ENCODE data around the gene ALX4. TPM values are rescaled to one million over a fixed set of nuclear protein-coding genes. Genes with fewer than 3 reads are reported as not detected.

Gene ALX4
- total RNA-seq, 4 donors from 2014 or later: 0.31 TPM; not detected in 3

DNA sequence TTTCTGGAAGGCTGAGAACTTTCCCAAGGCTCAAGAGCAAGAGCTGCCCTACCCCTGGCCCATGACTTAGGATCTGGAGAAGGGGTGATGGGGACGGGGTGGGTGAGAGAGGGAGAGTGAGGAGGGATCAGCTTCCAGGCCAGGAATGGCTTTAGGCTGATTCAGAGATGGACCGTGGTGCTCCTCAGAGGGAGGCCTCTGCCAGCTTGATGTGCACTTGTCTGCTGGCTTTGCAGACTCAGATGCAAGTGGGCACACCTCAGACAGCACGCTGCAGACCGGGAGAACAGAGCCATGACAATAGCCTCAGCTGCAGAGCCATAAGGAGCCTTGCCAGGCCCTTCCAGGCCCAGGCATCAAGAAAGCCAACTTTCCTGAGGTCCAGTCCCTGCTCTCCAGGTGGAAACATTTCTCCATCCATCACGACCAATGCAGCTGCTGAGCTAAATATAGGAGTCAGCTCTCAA is 41.3 kb downstream of the ALX4 start:
- no peak for ATAC-seq
- Histone ChIP-seq H3K9me3 (no peaks in the 10 kb centered on the region), H3K36me3 (no peaks in the 10 kb centered on the region), H3K27me3 (peaks cover 33% of the 10 kb centered on the region), H3K4me3 (no peak overlapping the region), H3K27ac (no peak overlapping the region), H3K4me1 (no peaks in the 10 kb centered on the region)
- TF ChIP-seq EP300 (IDR thresholded peaks at IDR 0.05): no peak
- TF ChIP-seq POLR2A (IDR thresholded peaks at IDR 0.05): no peak
- TF ChIP-seq, protein P1, sequence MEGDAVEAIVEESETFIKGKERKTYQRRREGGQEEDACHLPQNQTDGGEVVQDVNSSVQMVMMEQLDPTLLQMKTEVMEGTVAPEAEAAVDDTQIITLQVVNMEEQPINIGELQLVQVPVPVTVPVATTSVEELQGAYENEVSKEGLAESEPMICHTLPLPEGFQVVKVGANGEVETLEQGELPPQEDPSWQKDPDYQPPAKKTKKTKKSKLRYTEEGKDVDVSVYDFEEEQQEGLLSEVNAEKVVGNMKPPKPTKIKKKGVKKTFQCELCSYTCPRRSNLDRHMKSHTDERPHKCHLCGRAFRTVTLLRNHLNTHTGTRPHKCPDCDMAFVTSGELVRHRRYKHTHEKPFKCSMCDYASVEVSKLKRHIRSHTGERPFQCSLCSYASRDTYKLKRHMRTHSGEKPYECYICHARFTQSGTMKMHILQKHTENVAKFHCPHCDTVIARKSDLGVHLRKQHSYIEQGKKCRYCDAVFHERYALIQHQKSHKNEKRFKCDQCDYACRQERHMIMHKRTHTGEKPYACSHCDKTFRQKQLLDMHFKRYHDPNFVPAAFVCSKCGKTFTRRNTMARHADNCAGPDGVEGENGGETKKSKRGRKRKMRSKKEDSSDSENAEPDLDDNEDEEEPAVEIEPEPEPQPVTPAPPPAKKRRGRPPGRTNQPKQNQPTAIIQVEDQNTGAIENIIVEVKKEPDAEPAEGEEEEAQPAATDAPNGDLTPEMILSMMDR (IDR thresholded peaks at IDR 0.05): no peak
- TF ChIP-seq POLR2AphosphoS5 (IDR thresholded peaks at IDR 0.05): no peak
- 65% methylated on average over 2 of the region's 5 CpGs; no CpG with 5 or more reads in 1 of the 2 donors for WGBS, 2 donors (ENCODE audit: low coverage in 1 of 2)

DNA sequence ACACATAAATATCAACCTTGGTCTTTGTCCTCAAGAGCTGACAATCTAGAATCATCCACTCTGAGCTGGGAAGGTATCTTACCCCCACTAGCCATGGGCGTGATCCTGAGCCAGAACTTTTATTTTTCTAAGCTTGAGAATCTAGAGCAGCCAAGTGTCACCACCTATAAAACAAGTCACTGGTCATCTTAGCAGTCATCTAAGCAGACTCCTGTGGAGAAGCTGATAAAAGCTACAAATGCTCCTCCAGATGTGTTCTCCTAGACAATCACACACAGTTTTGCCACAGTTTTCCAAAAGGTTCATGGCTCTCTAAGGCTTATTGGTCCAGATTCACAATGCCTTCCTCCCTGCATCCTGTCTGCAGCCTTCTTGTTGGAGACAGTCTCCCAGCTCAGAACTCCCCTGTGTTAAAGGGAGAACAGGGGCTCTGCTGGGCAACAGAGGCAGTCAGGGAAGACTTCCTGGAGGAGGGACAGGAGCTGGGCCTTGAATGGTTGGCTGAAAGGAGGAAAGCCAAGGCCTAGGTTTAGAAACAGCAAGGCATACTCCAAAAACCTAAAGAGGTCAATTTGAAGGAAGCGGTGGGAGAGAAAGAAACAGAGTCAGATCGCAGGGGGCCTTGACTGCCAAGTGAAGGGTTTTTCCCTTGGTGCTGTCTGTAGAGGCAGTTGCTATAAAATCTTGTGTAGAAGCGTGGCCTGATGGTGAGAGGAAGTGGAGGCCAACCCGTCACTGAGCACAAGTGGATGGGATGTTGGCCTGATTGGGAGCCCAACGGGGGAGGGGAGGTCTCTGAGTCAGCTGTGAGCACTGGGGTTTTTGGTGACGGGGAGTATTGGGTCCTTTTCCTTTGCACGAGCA is 42.0 kb downstream of the ALX4 start:
- WGBS, 2 donors (ENCODE audit: low coverage in 1 of 2): 84 to 100% methylated on average over 4 to 7 of the region's 8 CpGs
- no peak for ATAC-seq
- Histone ChIP-seq H3K27ac (no peak overlapping the region), H3K9me3 (no peaks in the 10 kb centered on the region), H3K4me3 (no peak overlapping the region), H3K4me1 (no peaks in the 10 kb centered on the region), H3K36me3 (no peaks in the 10 kb centered on the region), H3K27me3 (peaks cover 39% of the 10 kb centered on the region)
- TF ChIP-seq EP300 (IDR thresholded peaks at IDR 0.05): no peak
- no peak for TF ChIP-seq POLR2AphosphoS5 (IDR thresholded peaks at IDR 0.05)
- TF ChIP-seq POLR2A (IDR thresholded peaks at IDR 0.05): no peak
- TF ChIP-seq, protein P1 (IDR thresholded peaks at IDR 0.05): no peak

DNA sequence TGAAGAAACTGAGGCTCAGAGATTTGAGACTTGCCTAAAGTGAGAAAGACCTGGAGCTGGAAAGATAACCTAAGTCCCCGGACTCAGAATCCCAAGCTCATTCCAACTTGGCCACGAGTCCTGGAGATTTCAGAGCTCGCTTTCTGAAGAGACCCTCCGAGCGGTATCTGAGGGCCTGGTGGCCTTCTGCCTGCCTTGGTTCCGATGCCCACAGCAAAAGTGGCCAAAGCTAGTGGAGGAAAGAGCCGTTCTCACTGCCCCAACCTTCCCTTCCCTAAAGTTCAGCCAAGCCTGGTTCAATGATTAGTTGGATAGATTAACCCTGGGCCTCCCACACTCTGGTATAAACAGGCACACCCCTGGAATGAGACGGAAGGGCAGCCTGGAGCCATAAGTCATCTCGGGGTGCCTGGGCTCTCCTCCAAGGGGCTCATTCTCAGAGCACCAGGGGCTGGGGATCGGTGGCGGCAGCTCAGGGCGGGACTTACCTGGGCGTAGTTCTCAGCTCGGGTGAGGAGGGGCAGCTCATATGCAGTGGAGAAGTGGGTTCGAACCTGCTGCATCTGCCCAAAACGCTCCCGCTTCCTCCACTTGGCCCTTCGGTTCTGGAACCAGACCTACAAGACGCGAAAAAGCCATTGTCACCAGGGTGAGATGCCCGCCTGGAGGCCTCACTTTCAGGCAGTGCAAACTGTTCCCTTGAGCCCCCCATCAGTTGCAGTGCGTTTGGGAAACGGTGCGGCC is 42.8 kb downstream of the ALX4 start:
- H3K9me3 ChIP-seq: no peaks in the 10 kb centered on the region
- no peaks in the 10 kb centered on the region for H3K36me3 ChIP-seq
- WGBS, 2 donors (ENCODE audit: low coverage in 1 of 2): 90 to 93% methylated on average over 3 to 6 of the region's 24 CpGs
- no peak for ATAC-seq
- no peaks in the 10 kb centered on the region for H3K4me1 ChIP-seq
- no peak for TF ChIP-seq POLR2AphosphoS5 (IDR thresholded peaks at IDR 0.05)
- TF ChIP-seq EP300 (IDR thresholded peaks at IDR 0.05): no peak
- no peak for TF ChIP-seq POLR2A (IDR thresholded peaks at IDR 0.05)
- TF ChIP-seq, protein P1 (IDR thresholded peaks at IDR 0.05): no peak
- H3K27ac ChIP-seq: no peak overlapping the region
- H3K4me3 ChIP-seq: no peak overlapping the region
- peaks cover 40% of the 10 kb centered on the region for H3K27me3 ChIP-seq

DNA sequence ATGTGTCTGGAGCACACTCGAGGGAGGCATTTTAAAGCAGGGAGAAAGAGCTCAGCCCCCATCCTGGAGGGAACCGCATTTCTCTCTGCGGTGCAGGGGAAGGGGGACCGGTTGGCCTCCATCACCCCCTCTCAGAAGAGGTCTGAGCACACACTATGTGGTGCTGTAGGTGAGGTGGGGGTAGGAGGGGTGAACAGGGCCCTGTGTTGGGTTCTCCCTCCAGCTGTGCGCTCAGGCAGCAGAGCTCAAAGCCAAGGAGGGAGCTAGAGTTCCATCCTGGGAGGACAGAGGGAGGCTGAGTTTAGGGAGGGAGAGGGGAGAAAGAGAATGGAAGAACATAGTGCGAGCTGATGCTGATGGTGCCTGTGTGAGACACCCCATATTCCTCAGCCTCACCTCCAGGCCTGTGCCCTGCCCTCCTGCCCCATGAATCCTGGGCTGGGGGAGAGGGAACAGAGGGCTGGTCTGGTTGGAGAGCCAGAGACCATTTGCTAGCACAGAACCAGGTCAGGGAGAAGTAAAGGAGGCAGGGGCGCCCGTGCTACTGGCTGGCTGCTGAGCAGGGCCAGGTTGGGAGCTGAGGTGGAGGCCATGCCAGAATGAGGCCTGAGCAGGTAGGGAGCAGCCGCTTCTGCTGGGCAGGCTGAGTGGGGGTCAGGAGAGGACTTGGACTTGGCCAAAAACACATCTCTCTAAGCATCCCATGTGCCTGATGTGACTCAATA is 43.7 kb downstream of the ALX4 start:
- no peaks in the 10 kb centered on the region for H3K4me1 ChIP-seq
- peaks cover 45% of the 10 kb centered on the region for H3K27me3 ChIP-seq
- 62 to 100% methylated on average over 1 to 2 of the region's 9 CpGs for WGBS, 2 donors (ENCODE audit: low coverage in 1 of 2)
- H3K36me3 ChIP-seq: no peaks in the 10 kb centered on the region
- no peak overlapping the region for H3K27ac ChIP-seq
- no peaks in the 10 kb centered on the region for H3K9me3 ChIP-seq
- ATAC-seq: no peak
- TF ChIP-seq POLR2AphosphoS5 (IDR thresholded peaks at IDR 0.05) (no peak), POLR2A (IDR thresholded peaks at IDR 0.05) (no peak), EP300 (IDR thresholded peaks at IDR 0.05) (no peak)
- TF ChIP-seq, protein P1 (IDR thresholded peaks at IDR 0.05): no peak
- H3K4me3 ChIP-seq: no peak overlapping the region

Data from gastroesophageal sphincter (tissue), 4 donors.